HL-60 (cell line): Measurements from ENCODE around the gene PRPF19.

Experiments
- DNase-seq, 2 experiments: peaks; one replicate each; pipeline ENCODE4 v3.0.0-alpha.2; 2010 to 2020; ENCODE audit warnings: low read depth in 1 of 2, low spot score in 1 of 2
- H3K27ac ChIP-seq: fragments of 250-450 bp; sonication (Bioruptor Pico); replicated peaks from 2 replicates; pipeline ENCODE4 v1.5.1; 2020; ENCODE audit warnings: mild to moderate bottlenecking, moderate library complexity
- H3K27me3 ChIP-seq: fragments of 250-450 bp; sonication (Bioruptor Pico); 2 replicates; pipeline ENCODE4 v1.5.1; 2021; ENCODE audit warnings: mild to moderate bottlenecking, moderate library complexity; ENCODE audit not compliant: insufficient read depth, poor library complexity, severe bottlenecking
- H3K4me3 ChIP-seq: replicated peaks from 2 replicates; pipeline ENCODE4 v1.5.1; 2011; ENCODE audit warnings: mild to moderate bottlenecking, control low read depth, low read length; ENCODE audit not compliant: insufficient read depth
- GABPA ChIP-seq: IDR thresholded peaks from 2 replicates; pipeline ENCODE4 v1.6.1; 2012; ENCODE audit warnings: low read depth
- POLR2AphosphoS5 ChIP-seq: IDR thresholded peaks from 2 replicates; pipeline ENCODE4 v1.6.1; 2012; ENCODE audit warnings: low read depth
- REST ChIP-seq: IDR thresholded peaks from 2 replicates; pipeline ENCODE4 v1.6.1; 2012; ENCODE audit warnings: low read depth; ENCODE audit not compliant: insufficient replicate concordance
- SPI1 ChIP-seq: IDR thresholded peaks from 2 replicates; pipeline ENCODE4 v1.6.1; 2012; ENCODE audit warnings: low read depth, mild to moderate bottlenecking, borderline replicate concordance
- TF ChIP-seq, protein P1 (sequence below): IDR thresholded peaks from one replicate; pipeline ENCODE4 v1.5.1; 2011; ENCODE audit warnings: low read length, control low read depth, inconsistent platforms; ENCODE audit not compliant: insufficient read depth

The PRPF19 gene

DNA sequence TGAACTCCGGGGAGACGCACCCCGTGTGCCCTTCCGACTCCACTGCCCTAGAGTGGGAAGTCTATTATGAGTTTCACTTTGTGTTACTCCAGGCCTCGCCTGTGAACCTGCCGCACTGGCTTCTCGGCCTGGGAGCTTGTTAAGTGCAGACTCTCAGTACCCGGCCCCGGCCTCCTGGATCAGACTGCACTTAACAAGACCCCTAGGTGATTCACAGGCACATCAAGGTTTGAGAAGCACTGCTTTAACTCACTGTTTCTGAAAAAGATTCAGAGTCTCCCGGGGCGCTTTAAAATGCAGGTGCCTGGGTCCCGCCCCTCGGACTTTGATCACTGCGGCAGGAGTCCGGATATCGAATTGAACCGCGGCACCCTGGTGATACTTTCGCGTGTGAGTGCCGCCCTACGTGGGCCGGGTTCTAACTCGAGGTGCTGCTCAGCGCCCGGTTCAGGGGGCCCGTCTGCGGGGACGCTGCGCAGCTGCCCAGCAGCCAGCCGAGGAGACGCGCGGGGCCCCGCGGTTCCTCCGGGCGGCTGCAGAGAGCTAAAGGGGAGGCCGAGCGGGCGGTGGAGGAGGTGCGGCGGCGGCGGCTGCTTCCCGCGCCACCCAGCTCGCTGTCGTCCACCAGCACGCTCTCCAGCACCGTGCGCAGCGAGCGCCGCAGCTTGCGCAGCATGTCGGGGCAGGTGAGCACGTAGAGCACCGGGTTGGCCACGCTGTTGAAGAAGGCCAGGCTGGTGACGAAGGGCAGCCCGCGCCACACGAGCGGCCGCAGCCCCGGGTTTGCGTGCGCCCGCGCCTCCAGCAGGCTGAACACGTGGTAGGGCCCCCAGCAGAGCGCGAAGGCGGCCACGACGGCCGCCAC, 54.0 kb downstream of the PRPF19 start:
- H3K4me3 ChIP-seq: no peak overlapping the region
- TF ChIP-seq GABPA (no peak), SPI1 (no peak), REST (no peak), POLR2AphosphoS5 (no peak)
- TF ChIP-seq, protein P1, sequence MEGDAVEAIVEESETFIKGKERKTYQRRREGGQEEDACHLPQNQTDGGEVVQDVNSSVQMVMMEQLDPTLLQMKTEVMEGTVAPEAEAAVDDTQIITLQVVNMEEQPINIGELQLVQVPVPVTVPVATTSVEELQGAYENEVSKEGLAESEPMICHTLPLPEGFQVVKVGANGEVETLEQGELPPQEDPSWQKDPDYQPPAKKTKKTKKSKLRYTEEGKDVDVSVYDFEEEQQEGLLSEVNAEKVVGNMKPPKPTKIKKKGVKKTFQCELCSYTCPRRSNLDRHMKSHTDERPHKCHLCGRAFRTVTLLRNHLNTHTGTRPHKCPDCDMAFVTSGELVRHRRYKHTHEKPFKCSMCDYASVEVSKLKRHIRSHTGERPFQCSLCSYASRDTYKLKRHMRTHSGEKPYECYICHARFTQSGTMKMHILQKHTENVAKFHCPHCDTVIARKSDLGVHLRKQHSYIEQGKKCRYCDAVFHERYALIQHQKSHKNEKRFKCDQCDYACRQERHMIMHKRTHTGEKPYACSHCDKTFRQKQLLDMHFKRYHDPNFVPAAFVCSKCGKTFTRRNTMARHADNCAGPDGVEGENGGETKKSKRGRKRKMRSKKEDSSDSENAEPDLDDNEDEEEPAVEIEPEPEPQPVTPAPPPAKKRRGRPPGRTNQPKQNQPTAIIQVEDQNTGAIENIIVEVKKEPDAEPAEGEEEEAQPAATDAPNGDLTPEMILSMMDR: no peak

GRCh38 chr11:60851327-60852104, 54.9 kb downstream of the PRPF19 start:
- DNase-seq: no peak
- no peaks in the 10 kb centered on the region for H3K27me3 ChIP-seq
- no peak overlapping the region for H3K4me3 ChIP-seq
- no peak for TF ChIP-seq REST
- TF ChIP-seq POLR2AphosphoS5: no peak
- TF ChIP-seq, protein P1: no peak
- TF ChIP-seq GABPA: no peak
- no peak for TF ChIP-seq SPI1
- no peak overlapping the region for H3K27ac ChIP-seq

More for the DNA sequence above, 54.0 kb downstream of the PRPF19 start:
- no peak overlapping the region for H3K27ac ChIP-seq
- no peak for DNase-seq
- no peaks in the 10 kb centered on the region for H3K27me3 ChIP-seq

GRCh38 chr11:60849641-60850520, 56.5 kb downstream of the PRPF19 start:
- H3K27ac ChIP-seq: no peak overlapping the region
- TF ChIP-seq REST: no peak
- TF ChIP-seq SPI1: no peak
- no peak for TF ChIP-seq GABPA
- TF ChIP-seq POLR2AphosphoS5: no peak
- TF ChIP-seq, protein P1: no peak

More at GRCh38 chr11:60849641-60850520, 56.5 kb downstream of the PRPF19 start:
- no peak overlapping the region for H3K4me3 ChIP-seq
- H3K27me3 ChIP-seq: no peaks in the 10 kb centered on the region
- no peak for DNase-seq
